ENCODE measurements around the gene YIPF2.

- TF ChIP-seq CTCF (IDR thresholded peaks at IDR 0.05; ENCODE audit: low read length), result no peak
- no peak for TF ChIP-seq EZH2 (optimal IDR thresholded peaks at IDR 0.05; ENCODE audit: low read depth, low read length)
- TF ChIP-seq EZH2phosphoT487 (IDR thresholded peaks at IDR 0.05; ENCODE audit: low read length), result no peak
Observed at GRCh38 chr19:10882108-10882457, 46.4 kb downstream of the YIPF2 start.
